ENCODE data around the gene HOXA4. TPM values are rescaled to one million over a fixed set of nuclear protein-coding genes. Genes with fewer than 3 reads are reported as not detected.

HOXA4 gene
- total and polyA plus RNA-seq, 12 donors, result 3.3 to 12.6 (median 6.8) TPM

DNA sequence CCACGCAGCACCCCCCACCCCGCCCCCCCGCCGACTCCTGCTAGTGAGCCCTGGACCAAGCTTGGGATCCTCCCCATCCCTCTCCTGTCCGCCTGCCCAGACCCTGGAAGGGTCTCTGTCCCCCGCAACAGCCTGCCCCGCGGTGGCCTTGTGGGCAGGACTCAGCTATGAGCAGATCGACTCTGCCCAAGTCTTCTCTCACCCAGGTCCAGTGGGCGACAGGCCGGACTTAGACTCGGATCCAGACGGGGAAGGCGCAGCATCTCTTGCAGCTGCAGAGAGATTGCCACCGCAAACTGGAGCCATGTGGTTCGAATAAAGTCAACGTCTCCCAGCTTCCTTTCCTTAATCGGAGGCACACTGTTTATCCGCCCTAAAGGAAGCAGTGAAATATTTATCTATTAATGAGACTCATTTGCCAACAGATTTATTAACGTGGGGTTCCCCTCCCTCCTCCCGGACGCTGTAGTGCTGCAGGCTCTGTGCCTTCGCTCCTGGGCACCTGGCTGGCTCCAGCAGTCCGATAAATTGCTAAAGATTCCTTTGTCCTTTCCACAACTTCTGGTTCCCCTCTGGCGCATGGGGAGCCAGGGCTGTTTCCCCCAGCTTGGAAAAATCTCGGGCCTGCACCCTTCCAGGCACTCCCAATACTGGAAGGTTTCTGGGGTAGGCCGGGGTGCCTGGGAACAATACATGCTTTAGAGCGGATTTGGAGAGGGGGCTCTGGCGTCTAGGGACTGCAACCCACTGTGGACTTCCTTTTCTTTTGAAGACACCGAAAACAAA, 26.6 kb upstream of the HOXA4 start:
- DNase-seq, result peak in 5 of 7 donors; percentile 16 to 56 (median 28)
- intact Hi-C loops (cut with DNase I), result no loop called here

DNA sequence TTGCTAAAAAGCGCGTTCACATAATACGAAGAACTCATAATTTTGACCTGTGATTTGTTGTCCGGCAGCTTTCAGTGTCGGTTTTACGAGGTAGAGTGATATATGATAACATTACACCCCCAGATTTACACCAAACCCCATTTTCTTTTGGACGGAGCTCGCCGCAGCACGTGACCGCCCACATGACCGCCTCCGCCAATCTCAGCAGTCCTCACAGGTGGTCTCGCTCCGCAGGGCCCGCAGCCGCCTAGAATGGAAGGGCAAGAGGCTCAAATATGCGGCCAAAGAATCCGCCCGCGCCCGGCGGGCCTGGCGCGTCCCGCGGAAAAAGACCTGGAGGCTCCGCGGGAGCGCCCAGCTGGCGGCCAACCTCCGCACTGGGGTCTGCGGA, 25.9 kb upstream of the HOXA4 start, which contains the start of gene HOXA7:
Gene HOXA7, minus strand, starts transcription at position 168 of the 391 bp plus-strand sequence. Its CDS starts 130 bp downstream, at position 38.
- no peaks in the 10 kb centered on the region for H3K27me3 ChIP-seq
- no peaks in the 10 kb centered on the region for H3K36me3 ChIP-seq (replicated peaks in 1 of 2)
- H3K9me3 ChIP-seq (replicated peaks in 1 of 3), result no peaks in the 10 kb centered on the region
- peak; percentile 83 to 92 (median 88) for DNase-seq
- H3K4me3 ChIP-seq, result peak within 1 kb of the TSS in 2 of 4 donors; percentile 33 to 57
- intact Hi-C loops (cut with DNase I), result no loop called here
- H3K27ac ChIP-seq, result peak within 1 kb of the TSS; percentile 28 to 92 (median 73)
- H3K4me1 ChIP-seq (replicated peaks in 1 of 2), result peaks cover 12 to 27% of the 10 kb centered on the region in 2 donors
- WGBS, 4 donors, result 0 to 3% (median 1%) methylated on average over 22 to 33 of the region's 33 CpGs
- TF ChIP-seq, protein P1, sequence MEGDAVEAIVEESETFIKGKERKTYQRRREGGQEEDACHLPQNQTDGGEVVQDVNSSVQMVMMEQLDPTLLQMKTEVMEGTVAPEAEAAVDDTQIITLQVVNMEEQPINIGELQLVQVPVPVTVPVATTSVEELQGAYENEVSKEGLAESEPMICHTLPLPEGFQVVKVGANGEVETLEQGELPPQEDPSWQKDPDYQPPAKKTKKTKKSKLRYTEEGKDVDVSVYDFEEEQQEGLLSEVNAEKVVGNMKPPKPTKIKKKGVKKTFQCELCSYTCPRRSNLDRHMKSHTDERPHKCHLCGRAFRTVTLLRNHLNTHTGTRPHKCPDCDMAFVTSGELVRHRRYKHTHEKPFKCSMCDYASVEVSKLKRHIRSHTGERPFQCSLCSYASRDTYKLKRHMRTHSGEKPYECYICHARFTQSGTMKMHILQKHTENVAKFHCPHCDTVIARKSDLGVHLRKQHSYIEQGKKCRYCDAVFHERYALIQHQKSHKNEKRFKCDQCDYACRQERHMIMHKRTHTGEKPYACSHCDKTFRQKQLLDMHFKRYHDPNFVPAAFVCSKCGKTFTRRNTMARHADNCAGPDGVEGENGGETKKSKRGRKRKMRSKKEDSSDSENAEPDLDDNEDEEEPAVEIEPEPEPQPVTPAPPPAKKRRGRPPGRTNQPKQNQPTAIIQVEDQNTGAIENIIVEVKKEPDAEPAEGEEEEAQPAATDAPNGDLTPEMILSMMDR (IDR thresholded peaks at IDR 0.05), result no peak
- peak in 1 of 2 donors; percentile 35 for TF ChIP-seq POLR2A (IDR thresholded peaks at IDR 0.05)

More for the DNA sequence above, 26.6 kb upstream of the HOXA4 start:
- TF ChIP-seq, protein P1 (IDR thresholded peaks at IDR 0.05), result no peak
- no peak for TF ChIP-seq POLR2A (IDR thresholded peaks at IDR 0.05)
- 38 to 70% (median 49%) methylated on average over 16 to 30 of the region's 30 CpGs for WGBS, 4 donors
- H3K4me1 ChIP-seq (replicated peaks in 1 of 2), result peaks cover 12 to 25% of the 10 kb centered on the region in 2 donors
- peak overlapping the region in 2 of 4 donors; percentile 33 to 57 for H3K4me3 ChIP-seq
- H3K36me3 ChIP-seq (replicated peaks in 1 of 2), result no peaks in the 10 kb centered on the region
- H3K27ac ChIP-seq, result peak overlapping the region in 3 of 5 donors; percentile 61 to 92 (median 91)
- no peaks in the 10 kb centered on the region for H3K27me3 ChIP-seq
- no peaks in the 10 kb centered on the region for H3K9me3 ChIP-seq (replicated peaks in 1 of 3)

DNA sequence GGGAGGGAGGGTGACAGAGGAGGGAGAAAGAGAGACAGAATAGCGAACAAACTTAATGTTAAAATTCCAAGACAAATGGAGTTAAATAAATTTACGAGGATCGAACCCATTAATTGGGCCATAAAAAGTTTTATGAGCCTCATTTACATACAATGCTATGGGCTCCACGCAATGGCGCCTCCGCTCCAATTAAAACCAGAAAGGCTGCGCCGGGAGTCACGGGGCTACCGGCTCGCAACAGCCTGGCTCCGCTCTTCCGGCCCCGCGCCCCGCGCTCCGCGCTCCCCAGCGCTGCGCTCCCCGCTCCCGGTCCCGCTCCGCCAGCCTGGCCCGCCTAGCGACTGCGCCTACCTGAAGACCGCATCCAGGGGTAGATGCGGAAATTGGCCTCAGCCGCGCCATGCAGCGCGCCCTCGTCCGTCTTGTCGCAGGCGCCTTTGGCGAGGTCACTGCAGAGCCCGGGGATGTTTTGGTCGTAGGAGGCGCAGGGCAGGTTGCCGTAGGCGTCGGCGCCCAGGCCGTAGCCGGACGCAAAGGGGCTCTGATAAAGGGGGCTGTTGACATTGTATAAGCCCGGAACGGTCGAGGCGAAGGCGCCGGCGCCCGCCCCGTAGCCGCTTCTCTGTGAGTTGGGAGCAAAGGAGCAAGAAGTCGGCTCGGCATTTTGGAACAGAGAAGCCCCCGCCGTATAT, 25.4 kb upstream of the HOXA4 start:
- peak; percentile 54 to 67 (median 63) for DNase-seq
- no peaks in the 10 kb centered on the region for H3K27me3 ChIP-seq
- WGBS, 4 donors, result 1 to 2% (median 1%) methylated on average over 9 to 63 of the region's 63 CpGs
- no peaks in the 10 kb centered on the region for H3K36me3 ChIP-seq (replicated peaks in 1 of 2)
- H3K27ac ChIP-seq, result peak overlapping the region; percentile 28 to 92 (median 73)
- H3K9me3 ChIP-seq (replicated peaks in 1 of 3), result no peaks in the 10 kb centered on the region
- peak overlapping the region in 2 of 4 donors; percentile 33 to 57 for H3K4me3 ChIP-seq
- intact Hi-C loops (cut with DNase I), result no loop called here
- TF ChIP-seq, protein P1 (IDR thresholded peaks at IDR 0.05), result no peak
- TF ChIP-seq POLR2A (IDR thresholded peaks at IDR 0.05), result peak in 1 of 2 donors; percentile 52
- H3K4me1 ChIP-seq (replicated peaks in 1 of 2), result peaks cover 12 to 26% of the 10 kb centered on the region in 2 donors
